GM19438 (cell line): Measurements from ENCODE around the gene ACSF3.

ENCODE experiments used
- ATAC-seq: cut with Tn5 transposase; IDR thresholded peaks from one replicate; pipeline ENCODE4 v1.9.1; 2021; ENCODE audit warnings: low read depth; ENCODE audit not compliant: unreplicated experiment

Gene ACSF3

DNA sequence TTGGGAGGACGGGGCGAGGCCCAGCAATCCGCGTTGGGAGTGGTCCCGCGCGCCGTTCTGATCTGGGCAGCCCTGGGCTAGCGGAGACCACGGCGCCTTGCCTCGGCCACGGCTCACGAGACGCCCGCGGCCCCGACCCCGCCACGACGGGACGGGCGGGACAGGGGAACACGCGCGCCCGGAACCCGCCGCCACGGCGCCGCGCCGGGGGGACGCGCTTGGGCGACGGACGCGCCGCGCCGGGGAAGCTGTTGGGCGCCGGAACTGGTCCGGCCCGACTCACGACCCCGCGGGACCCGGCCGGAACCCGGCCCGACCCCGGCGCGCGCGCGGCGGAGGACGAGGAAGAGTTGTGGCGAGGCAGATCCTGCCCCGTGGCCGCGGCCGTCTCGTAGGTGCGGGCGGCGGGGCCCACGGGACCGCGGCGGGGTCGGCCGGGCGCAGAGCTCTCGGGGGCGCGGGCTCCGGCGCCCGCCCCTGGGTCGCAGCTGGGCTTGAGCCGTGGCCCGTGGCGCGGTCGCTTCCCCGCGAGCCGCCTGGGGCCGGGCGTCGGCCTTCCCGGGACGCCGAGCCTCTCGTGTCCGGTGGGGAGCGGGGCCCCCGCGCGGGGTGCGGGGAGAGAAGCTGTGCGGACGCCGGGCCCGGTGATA, at the start of gene ACSF3:
Gene ACSF3, plus strand, starts transcription at position 251 of the 650 bp plus-strand sequence. CDS start 6,830 bp downstream, outside the sequence.
- no peak for ATAC-seq

DNA sequence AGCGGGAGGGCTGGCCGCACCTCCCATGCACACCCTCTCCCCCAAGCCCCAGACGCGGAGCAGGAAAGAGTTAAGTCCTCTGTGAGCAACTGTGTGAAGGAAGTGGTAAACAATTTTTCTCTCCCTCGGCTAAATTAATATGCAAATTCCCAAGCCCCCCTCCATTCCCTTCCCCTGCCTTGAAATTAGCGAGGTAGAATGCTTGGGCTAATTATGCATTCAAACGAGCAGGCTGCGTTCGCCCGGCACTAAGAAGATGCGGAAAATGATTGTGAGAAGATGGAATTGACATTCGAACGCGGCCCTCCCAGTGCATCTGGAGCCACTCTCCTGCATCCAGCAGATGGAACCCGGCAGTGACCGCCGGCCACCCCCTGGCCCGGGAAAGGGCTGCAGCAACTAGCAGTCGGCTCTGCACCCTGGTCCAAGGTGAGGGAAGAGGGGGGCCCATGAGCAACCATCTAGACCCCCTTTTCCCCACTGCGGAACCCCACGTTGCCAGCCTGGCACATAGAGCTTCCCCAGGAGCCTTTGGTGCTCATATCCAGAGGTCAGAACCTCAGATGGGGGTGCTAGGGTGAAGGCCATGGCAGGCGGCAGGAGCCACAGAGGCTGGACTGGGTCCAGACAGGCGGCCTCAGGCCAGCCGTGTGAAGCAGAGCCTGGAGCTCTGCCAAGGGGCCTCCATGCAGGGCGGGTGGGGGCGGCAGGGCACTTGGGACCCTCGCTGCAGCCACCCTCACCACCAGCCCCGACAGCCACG, 49.1 kb upstream of the ACSF3 start:
- ATAC-seq, result no peak

- no peak for ATAC-seq
These were observed 48.4 kb upstream of the ACSF3 start for GRCh38 chr16:89045181-89045815.

DNA sequence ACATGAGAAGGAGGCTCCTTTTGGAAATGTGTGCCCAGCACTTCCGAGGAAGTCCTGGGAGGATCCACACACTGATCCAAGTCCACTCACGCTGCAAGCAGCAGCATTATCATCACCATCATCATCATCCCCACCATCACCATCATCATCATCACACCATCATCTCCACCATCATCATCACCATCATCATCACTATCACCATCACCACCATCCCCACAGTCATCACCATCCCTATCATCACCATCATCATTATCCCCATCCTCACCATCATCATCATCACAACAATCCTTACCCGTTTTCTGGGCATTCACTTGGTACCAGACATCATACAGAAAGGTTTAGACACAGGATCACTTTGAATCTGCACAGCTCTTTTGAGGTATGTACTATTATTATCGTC, 47.8 kb upstream of the ACSF3 start:
- ATAC-seq, result no peak

- no peak for ATAC-seq
These were observed 47.2 kb upstream of the ACSF3 start for GRCh38 chr16:89046491-89046890.

GRCh38 chr16:89047331-89048089, 46.1 kb upstream of the ACSF3 start:
- ATAC-seq, result no peak

GRCh38 chr16:89048090-89048725, 45.4 kb upstream of the ACSF3 start:
- ATAC-seq, result no peak

DNA sequence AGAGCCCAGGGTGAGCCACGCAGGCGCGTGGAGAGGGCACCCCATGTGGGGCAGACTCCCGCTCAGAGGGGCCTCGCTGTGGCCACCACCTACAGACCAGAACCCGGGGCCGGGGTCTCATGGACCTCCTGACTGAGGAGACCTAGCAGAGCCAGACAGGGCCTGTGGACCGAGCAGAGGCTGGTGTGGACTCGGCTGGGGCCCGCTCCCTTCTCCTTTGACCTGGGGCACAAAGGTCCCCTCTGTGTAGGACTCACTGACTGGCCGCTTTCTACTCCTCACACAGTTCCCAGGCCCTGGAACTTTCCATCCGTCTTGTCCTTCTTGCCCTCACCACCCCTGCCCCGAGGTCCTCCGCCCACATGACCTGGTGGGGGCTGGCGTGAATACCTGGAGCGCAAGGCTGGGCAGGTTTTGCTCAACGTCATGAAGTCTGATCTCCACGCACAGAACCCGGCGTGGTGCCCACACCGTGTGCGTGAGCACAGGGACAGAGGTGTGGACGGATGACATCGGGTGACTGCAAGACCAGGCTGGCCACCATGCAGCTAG, 44.7 kb upstream of the ACSF3 start:
- no peak for ATAC-seq

DNA sequence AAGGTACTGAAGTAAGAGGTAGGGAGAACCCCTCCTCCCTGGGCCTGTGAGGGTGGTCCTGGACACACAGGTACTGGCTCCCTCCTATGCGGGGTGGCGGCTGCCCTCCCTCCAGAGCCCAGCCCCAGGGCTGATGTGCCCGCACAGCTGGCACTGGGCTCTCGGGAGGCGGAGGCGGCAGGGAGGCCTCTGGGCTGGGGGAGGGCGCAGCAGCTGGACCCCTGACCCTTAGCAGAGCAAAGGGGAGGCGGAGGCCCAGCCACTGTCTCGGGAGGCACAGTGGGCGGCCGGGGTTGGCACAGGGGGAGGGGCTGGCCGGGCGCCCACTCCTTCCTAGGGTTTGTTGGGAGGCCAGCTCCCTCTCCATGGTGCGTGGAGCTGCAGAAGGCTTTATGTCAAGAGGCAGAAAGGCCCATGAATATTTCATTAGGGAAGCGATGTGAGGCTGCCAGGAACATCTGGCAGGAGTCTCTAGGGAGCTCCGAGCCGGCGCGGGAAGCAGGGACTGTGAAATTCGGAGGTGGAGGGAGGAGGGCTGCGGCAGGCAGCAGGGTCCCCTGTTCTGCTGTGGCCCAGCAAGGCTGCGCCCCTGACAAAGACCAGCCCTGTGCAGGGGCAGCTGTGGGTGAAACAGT, 44.1 kb upstream of the ACSF3 start:
- ATAC-seq, result no peak

DNA sequence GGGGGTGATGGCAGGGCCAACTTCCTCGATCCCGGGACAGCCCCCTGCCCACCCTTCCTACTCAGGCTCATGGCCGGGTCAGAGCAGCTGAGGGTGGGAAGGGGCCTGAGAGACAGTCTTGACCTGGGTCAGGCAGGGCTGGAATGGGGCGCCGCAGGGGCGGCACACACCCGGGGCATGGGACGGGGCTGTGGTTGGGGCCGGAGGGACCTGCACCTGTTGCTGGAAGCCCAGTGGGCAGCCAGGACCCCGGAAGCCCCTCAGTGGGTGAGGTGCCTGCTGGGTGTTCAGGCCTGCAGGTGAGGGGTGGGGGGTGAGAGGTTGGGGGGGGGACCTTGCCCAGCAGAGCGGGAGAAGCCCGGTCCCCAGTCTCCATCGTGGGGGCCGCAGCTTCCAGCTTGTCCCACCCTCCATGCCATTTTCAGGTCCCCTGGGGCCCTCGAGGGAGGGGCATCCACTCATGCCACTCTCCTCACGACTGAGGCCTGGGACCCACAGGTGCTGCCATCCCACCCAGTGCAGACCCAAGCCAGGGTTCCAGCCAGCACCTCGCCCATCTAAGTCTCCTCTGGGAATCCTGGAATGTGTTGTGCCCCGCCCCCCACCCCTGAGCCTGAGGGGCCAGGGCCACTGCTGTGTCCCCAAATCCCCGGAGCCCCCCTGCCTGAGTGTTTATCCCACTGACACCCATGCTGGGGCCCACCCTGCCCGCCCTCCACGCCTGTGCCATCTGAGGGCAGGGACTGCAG, 43.4 kb upstream of the ACSF3 start:
- no peak for ATAC-seq

DNA sequence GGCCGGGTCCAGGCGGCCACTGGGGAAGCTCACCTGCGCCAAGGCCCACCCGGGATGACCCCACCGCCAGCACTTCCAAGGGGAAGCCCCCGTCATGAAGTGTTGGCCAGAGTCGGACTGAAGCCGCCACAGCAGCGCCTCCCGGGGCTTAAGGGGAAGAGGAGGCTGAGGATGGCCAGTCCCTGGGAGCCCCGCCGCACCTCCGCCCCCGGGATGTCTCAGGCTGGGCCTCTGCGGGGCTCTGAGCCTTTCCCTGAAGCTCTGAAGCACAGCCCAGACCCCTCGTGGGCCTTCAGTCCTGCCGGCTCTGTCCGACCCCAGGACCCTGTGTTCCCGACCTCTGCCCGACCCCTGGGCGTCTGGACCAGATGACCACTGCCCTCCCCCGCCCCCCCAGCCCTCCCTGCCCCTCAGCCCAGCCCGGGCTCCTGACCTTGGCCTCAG, 42.8 kb upstream of the ACSF3 start:
- ATAC-seq, result no peak

DNA sequence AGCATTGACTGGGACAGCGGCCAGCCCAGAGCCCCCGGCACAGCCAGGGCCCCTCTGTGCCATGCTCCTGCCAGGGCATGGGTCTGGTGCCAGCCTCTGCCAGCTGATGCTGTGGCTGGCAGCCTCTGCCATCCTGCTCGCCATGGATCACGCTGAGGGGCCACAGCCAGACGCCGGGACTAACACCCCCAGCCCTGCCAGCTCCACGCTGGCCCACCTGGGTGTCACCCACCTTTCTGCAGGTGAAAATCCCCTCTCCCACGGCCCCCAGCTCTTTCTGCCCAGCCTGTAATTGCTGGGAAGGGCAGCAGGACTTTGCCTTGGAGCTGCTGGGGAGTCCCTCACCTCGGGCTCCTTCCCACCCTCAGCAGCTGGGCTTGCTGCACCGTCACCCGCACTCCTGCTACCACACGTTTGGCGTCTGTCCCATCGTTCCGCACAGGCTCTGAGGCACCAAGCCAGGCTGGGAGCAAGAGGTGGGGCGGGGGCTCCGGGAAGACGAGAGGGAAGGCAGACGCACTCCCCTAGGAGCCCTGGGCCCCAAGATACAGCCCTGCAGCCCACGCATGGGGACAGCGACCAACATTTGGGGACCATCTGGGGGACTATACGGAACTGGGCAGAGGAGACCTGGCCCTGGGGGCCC, 42.0 kb upstream of the ACSF3 start:
- no peak for ATAC-seq

DNA sequence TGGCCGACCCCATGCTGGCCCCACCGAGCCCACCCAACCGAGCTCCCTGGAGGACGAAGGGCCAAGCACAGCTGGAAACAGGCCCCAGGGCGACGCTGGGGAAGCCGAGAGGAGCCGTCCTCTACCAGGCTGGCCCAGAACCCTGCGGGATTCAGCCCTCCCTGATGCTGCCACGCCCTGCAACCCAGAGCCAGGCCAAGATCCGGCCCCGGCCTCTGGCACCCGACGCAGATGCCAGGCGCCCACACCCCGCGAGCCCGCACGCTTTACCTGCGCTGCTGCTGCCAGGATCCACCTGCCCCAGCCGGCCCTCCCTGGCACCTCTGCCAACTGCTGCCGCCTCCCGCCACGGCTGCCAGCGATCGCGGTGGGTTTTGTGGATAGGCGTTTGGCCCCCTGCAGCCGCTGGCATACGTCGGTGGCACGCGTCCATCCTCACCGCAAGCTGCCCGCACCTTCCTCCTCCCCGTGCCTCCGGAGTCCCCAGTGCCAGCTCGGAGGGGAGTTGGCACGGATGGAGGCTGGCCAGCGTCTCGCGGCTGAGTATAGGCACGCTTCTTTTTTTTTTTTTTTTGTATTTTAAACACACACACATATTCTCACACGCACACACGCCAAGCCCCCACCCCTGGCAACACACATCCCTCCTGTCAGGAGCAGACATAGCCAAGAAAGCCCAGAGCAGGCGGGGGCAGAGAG, 41.3 kb upstream of the ACSF3 start:
- ATAC-seq, result no peak

DNA sequence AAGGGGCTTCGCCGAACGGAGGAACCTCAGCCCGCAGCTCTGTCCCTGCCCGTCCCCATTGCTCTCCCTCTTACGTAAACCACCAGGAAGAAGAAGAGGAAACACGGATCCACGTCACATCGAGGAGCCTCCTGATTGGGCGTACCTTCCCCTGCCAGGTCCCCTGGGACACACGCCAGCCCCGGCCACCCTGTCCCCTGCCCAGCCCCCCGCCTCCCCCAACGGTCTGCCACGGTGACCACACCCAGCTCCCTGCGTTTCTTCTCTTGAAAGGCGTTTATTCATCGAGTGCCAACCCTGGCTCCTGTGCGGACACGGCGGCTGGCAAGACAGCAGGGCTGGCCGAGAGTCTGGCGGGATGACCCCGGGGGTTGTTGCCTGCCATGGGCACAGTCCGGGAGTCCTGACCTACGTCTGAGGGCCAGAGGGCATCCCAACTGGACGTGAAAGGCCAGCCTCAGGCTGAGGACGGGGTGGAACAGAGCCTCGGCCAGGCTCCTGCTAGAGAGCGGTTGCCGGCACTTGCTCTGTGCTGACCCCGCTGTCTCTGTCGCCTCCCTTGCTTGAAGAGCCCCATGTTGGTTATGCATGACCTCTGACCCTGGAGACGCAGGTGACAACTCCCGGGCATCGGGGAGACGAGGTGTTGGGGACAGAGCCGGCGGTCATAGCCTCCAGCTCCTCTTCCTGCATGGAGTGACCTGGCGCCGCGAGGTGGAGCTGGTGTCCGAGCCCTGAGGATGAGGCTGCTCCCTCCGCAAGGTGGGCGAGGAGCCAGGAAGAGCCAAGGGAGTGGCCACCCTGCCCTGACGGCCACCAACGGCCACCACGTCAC, 40.5 kb upstream of the ACSF3 start:
- ATAC-seq, result no peak

- ATAC-seq, result no peak
These were observed 40.0 kb upstream of the ACSF3 start for GRCh38 chr16:89053725-89054029.

DNA sequence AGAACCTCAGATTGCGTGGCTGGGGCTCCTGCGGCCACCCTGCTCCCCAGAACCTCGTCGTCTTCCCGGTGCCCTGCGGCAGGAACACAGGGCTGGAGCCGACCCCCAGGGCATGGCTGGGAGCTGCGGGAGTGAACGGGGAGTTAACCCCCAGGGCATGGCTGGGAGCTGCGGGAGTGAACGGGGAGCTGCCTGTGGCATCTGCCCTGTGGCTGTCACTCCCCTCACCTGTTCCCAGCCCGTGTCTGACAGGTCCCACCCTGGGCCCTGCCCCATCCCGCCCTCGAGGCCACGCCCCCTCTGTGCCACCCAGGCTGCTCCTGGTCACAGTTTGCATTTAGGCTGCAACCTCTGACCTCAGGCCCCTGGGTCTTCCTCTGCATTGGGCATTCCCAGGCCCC, 39.4 kb upstream of the ACSF3 start:
- no peak for ATAC-seq

DNA sequence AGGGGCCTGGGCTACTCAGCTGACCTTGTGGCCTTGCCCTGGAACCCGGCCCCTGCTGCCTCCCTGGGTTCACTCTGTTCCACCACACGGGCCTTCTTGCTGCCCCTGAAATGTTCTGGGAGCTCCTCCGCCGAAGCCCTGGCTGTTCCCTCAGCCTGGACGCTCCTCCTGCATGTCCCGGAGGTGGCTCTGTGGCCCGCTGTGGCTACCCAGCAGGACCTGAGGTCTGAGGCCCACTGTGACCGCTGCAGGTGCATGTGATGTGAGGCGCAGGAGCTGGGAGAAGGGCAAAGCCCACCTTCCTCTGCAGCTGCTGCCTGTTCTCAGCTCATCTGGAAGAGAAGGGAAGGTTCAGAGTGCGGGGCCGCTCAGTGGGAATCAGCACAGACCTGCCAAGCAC, 38.9 kb upstream of the ACSF3 start:
- no peak for ATAC-seq
